ENCODE results near the gene VPS41. TPM values are rescaled to one million over a fixed set of nuclear protein-coding genes. Genes with fewer than 3 reads are reported as not detected.

Gene VPS41
- total RNA-seq, 2 donors from 2014 or later = 56.5 to 60.9 TPM

- no peaks in the 10 kb centered on the region for H3K27me3 ChIP-seq
- H3K9me3 ChIP-seq = no peaks in the 10 kb centered on the region
- no peak for TF ChIP-seq CTCF (IDR thresholded peaks at IDR 0.05)
- H3K36me3 ChIP-seq = no peaks in the 10 kb centered on the region
- intact Hi-C loops (cut with DNase I) = no loop called here
- no peak for DNase-seq
- H3K4me3 ChIP-seq = no peak overlapping the region
- no peaks in the 10 kb centered on the region for H3K4me1 ChIP-seq
- no peak overlapping the region for H3K27ac ChIP-seq
- no peak overlapping the region for H3K9ac ChIP-seq (ENCODE audit: low read depth in 2 of 2, low read length in 2 of 2)
Measured at GRCh38 chr7:38834357-38834756, 74.6 kb downstream of the VPS41 start.

GRCh38 chr7:38833329-38833728 lies 75.7 kb downstream of the VPS41 start:
- no peak overlapping the region for H3K27ac ChIP-seq
- H3K27me3 ChIP-seq = no peaks in the 10 kb centered on the region
- no peak for DNase-seq
- no peak overlapping the region for H3K4me3 ChIP-seq
- H3K9ac ChIP-seq (ENCODE audit: low read depth in 2 of 2, low read length in 2 of 2) = no peak overlapping the region
- H3K4me1 ChIP-seq = no peaks in the 10 kb centered on the region
- TF ChIP-seq CTCF (IDR thresholded peaks at IDR 0.05) = no peak
- no peaks in the 10 kb centered on the region for H3K36me3 ChIP-seq
- no peaks in the 10 kb centered on the region for H3K9me3 ChIP-seq
- intact Hi-C loops (cut with DNase I) = no loop called here

- Histone ChIP-seq H3K4me1 (no peaks in the 10 kb centered on the region), H3K27ac (no peak overlapping the region), H3K4me3 (no peak overlapping the region), H3K9ac (ENCODE audit: low read depth in 2 of 2, low read length in 2 of 2) (no peak overlapping the region), H3K27me3 (no peaks in the 10 kb centered on the region), H3K36me3 (no peaks in the 10 kb centered on the region), H3K9me3 (no peaks in the 10 kb centered on the region)
- DNase-seq = no peak
- no peak for TF ChIP-seq CTCF (IDR thresholded peaks at IDR 0.05)
- intact Hi-C loops (cut with DNase I) = no loop called here
Measured at GRCh38 chr7:38831259-38831996, 77.6 kb downstream of the VPS41 start.

- no peak for DNase-seq
- no peak for TF ChIP-seq CTCF (IDR thresholded peaks at IDR 0.05)
- H3K4me3 ChIP-seq = no peak overlapping the region
- no peaks in the 10 kb centered on the region for H3K4me1 ChIP-seq
- intact Hi-C loops (cut with DNase I) = no loop called here
- no peaks in the 10 kb centered on the region for H3K27me3 ChIP-seq
- H3K27ac ChIP-seq = no peak overlapping the region
- no peak overlapping the region for H3K9ac ChIP-seq (ENCODE audit: low read depth in 2 of 2, low read length in 2 of 2)
- no peaks in the 10 kb centered on the region for H3K9me3 ChIP-seq
- H3K36me3 ChIP-seq = no peaks in the 10 kb centered on the region
Measured at GRCh38 chr7:38830826-38831225, 78.2 kb downstream of the VPS41 start.

GRCh38 chr7:38829488-38830165 lies 79.4 kb downstream of the VPS41 start:
- Histone ChIP-seq H3K9me3 (no peaks in the 10 kb centered on the region), H3K36me3 (no peaks in the 10 kb centered on the region), H3K4me1 (no peaks in the 10 kb centered on the region), H3K4me3 (no peak overlapping the region), H3K27me3 (no peaks in the 10 kb centered on the region), H3K27ac (no peak overlapping the region), H3K9ac (ENCODE audit: low read depth in 2 of 2, low read length in 2 of 2) (no peak overlapping the region)
- no peak for DNase-seq
- intact Hi-C loops (cut with DNase I) = no loop called here
- TF ChIP-seq CTCF (IDR thresholded peaks at IDR 0.05) = no peak
